ENCODE data around the gene PCCA.
"Not testable (repeated sequence)": the region's sequence is repeated elsewhere in the genome, so short reads cannot be mapped to it uniquely, and the experiment has no call there.

The PCCA gene

DNA sequence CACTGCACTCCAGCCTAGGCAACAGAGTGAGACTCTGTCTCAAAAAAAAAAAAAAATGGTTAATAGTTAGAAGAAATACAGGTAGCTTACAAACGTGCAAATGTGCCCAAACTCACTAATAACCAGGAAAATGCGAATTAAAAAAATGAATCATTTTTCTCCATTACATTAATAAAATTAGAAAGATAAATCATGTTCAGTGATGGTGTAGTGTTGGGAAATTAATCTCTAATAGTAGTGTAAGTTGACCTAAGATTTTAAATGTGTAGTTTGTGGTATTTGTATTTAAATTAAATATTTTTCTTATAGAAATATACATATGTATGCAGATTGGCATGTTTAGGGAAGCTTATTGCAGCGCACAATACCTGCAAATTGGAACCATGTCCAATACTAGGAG, 57.6 kb downstream of the PCCA start:
- no peak for FAIRE-seq

DNA sequence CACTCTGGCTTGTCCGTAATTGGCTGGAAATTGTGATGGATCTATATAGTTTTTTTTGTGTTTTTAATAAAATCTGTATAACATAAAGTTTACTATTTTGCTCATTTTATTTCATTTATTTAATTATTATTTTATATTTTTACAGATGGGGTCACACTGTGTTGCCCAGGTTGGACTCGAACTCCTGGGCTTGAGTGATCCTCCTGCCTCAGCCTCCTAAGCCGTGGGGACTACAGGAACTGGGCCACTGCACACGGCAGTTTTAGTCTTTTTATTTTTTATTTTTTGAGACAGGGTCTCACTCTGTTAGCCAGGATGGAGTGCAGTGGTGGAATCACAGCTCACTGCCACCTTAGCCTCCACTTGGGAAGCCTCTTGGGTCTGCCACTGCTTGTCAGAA, 58.9 kb downstream of the PCCA start:
- no peak for FAIRE-seq

GRCh38 chr13:100148422-100148821, 59.5 kb downstream of the PCCA start:
- FAIRE-seq, result no peak

DNA sequence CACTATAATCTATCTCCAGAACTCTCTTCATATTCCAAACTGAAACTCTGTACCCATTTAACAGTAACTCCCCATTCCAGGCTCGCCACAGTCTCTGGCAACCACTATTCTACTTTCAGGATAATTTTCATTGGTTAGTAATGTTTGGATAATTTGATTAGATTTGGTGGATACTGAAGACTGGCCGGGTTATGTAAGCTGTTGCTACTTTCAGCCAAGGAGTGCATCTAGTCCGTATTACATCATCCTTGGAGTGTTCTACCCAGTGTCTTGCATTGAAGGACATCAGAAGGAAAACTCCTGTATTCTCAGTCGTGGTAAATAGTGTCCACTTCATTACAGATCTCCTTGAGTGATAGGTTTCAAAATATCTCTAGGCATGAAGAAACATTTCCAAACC, 60.5 kb downstream of the PCCA start:
- FAIRE-seq, result no peak

DNA sequence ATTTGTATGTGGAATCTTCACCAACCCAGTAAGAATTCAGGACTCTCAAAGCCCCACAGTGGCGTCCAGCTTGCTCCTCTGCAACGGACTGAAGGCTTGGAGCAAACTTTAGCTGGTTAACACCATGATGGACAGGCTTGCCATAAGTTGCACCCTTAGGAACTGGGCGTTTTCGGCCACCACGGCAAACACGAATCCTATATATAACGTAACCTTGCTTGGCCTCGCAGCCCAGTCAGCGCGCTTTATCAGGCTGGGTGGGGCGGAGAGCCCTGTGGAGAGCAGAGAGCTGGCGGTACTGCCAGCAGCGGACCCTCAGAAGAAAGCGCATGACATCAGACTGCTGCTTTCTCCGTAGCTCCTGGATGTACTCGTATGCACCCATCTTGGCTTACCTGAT, 61.8 kb downstream of the PCCA start:
- FAIRE-seq, result not testable (repeated sequence)

DNA sequence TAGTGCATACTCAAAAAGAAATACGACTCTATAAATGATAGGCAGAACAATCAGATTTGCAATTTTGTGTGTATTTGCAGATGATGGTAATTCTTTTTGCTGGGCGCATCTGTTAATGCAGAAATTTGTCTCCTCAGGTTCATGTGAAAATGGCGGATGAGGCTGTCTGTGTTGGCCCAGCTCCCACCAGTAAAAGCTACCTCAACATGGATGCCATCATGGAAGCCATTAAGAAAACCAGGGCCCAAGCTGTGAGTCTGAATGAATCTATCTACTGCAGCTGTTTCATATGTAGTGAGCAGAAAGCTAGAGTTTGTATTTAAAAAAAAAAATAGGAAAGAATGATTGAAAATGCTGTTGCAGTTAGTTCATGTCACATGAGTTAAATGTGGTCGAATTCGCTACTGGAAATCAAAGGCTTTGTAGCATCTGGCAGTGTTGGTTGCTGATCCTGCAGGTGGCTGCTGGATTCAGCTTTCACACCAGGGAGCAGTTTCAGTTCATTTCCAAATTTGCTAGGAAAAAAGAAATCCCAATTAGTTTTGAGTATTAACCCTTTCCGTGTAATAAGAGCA, 66.0 kb downstream of the PCCA start:
- no peak for FAIRE-seq

DNA sequence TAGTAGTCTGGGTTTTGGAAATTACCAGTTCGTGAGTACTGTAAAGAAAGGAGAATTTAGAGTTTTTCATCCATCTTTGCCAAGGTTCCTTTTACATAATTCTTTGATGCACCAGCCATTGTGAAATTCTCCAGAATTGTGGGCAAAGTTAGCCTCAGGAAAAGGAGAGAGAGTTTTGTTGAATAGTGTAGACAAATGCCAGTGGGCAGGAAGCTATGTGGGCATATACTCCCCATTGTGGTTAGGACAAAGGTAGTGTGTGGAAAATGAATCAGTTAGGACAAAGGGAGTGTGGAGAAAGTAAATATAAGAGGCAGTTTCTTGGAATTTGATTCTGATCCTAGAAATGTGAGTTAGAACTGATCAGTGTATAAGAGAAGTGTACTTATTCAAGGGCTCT, 67.9 kb downstream of the PCCA start:
- FAIRE-seq, result no peak

GRCh38 chr13:100158569-100158968, 69.7 kb downstream of the PCCA start:
- no peak for FAIRE-seq

GRCh38 chr13:100159584-100159983, 70.7 kb downstream of the PCCA start:
- FAIRE-seq, result no peak

- no peak for FAIRE-seq
These were observed 71.6 kb downstream of the PCCA start for GRCh38 chr13:100160450-100160849.

GRCh38 chr13:100163375-100163774, 74.5 kb downstream of the PCCA start:
- no peak for FAIRE-seq

DNA sequence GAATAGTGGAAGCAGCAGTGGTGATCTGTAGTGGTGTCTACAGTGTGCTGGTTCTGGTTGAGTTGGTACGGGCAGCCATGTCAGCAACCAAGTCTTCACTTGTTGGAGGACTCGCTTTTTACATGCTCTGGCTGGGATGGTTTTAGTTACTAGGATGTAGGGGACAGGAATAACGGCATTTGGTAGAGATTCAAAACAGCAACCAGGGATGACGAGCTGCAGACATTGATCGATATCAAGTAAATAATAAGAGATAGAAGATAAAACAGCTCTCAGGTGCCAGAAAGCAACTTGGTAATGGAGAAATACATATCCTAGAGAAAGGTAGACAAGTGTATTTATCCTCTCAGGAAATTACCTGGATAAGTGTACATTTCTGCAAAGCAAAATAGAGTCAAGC, 84.3 kb downstream of the PCCA start:
- no peak for FAIRE-seq

- not testable (repeated sequence) for FAIRE-seq
These were observed 85.6 kb downstream of the PCCA start for GRCh38 chr13:100174455-100174854.

- FAIRE-seq, result no peak
These were observed 86.3 kb downstream of the PCCA start for GRCh38 chr13:100175078-100175802.

GRCh38 chr13:100175803-100176182, 86.9 kb downstream of the PCCA start:
- no peak for FAIRE-seq

DNA sequence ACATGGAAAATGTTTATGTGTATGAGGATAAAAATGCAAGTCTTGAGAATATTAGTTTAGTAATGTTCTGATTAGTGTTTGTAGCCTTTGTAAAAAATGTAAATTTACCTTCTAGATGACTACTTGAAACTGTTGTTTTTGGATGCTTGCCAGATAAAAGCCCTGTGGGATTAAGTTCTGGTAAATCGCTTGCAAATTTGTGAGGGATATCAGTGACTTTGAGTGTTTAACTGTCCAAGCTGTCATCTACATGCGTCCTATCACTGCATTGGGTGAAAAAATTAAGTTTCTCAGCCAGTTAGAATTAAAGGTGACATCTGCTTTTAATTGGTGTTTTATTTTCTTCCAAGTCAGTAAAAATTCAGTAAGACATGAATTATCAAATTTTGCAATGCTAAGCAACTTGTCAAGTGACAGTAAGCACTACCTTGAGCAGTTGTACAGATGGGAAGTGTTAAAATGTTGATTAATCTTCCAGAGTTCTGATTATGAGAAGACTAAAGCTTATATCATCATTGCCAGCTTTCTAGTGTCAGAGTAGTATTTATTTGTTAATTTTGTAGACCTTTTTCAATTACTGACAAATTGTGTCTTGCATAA, 88.0 kb downstream of the PCCA start:
- no peak for FAIRE-seq

- no peak for FAIRE-seq
These were observed 89.4 kb downstream of the PCCA start for GRCh38 chr13:100178309-100178708.

- no peak for FAIRE-seq
These were observed 90.4 kb downstream of the PCCA start for GRCh38 chr13:100179276-100179675.

GRCh38 chr13:100182900-100183490, 94.1 kb downstream of the PCCA start:
- no peak for FAIRE-seq

DNA sequence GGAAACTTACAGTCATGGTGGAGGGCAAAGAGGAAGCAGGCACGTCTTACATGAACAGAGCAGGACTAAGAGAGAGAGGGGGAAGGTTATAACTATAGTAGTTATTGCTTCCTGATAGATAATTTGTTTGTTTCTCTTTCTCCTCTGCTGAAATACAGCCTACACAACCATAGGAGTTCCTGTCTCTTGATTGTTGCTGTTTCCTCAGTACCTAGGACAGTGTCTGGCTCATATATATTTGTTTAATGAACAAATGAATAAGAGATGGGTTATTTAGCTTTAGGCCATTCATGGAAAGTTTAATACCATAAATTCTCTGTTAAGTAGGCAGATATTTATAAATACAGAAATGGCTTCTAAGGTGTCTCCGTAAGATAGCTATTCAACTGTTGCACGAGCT, 95.2 kb downstream of the PCCA start:
- no peak for FAIRE-seq

DNA sequence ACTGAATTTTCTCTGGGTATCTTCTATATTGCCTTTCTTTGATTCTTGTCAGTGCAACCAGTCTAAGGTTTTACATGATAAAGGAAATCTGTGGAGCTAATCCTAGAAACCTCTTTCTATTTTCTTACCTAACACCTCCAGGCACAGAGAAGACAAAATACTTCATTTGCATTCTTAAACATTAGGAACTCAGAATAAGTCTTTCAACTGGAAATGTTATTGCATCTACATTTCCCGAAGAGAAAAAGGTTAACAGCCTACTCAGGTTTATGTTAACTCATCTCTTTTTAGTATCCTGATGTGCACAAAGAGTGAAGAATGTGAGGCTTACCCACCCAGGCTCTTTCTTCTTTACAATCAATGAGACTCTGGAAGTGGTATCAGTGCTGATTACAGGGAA, 106.7 kb downstream of the PCCA start:
- FAIRE-seq, result no peak

DNA sequence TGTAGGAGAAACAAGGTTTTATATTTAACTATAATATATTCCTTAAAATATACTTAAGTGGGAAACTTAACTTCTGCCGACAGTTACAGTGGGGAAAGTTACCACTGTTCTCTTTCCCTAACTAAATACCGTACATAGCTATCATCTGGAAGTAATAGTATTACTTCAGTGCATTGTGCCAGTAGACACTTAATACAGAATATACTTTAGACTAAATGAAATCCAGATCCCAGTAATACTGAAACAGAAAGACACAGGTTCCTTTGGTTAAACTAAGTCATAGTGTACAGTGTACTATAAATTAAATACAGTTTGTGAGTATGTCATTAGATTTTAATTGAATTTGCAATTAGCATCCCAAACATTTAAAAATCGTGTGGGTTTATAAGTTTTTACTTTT, 107.5 kb downstream of the PCCA start:
- FAIRE-seq, result no peak

GRCh38 chr13:100197116-100197515, 108.2 kb downstream of the PCCA start:
- no peak for FAIRE-seq
